HepG2 (cell line): ENCODE measurements around the gene SLC9A9. TPM values are rescaled to one million over a fixed set of nuclear protein-coding genes. Genes with fewer than 3 reads are reported as not detected.

Experiments used
- ATAC-seq: fragments of 200-7000 bp; cut with Tn5 transposase; 3 replicates; pipeline ENCODE4 v1.9.1; 2020; ENCODE audit warnings: mild to moderate bottlenecking, moderate library complexity
- BruUV-seq: library from RNA; stranded (reverse); fragments of 400-500 nt; replicated peaks from 2 replicates; lab custom pipeline; 2021; lab: Mats Ljungman, UMichigan
- CTCF ChIA-PET: fragments of 300-600 bp; formaldehyde crosslinking; extraction: SDS; loops from one replicate; lab custom pipeline; 2021; ENCODE audit warnings: low total read pairs, inconsistent platforms, low intra/inter-chr PET ratio; lab: Yijun Ruan, JAX
- POLR2A ChIA-PET: fragments of 350-600 bp; sonication (Branson Sonifier 250); formaldehyde crosslinking; loops from one replicate; lab custom pipeline; 2020; ENCODE audit warnings: antibody characterized with exemption, inconsistent platforms; lab: Yijun Ruan, JAX
- DNase-seq: peaks from one replicate; pipeline ENCODE4 v3.0.0-alpha.2; 2015; ENCODE audit warnings: low spot score
- FAIRE-seq: peaks from 3 replicates; lab custom pipeline; 2011; peaks lifted over from hg19 to GRCh38; lab: Jason Lieb, UNC
- H2AFZ ChIP-seq: one replicate; pipeline ENCODE4 v1.6.1; 2011; ENCODE audit warnings: low read length, inconsistent platforms
- H3K27ac ChIP-seq: fragments of 300-600 bp; 3 replicates; pipeline ENCODE4 v1.8.0; 2011; ENCODE audit warnings: mixed run types, mild to moderate bottlenecking, mixed read lengths, low read length, inconsistent platforms; ENCODE audit not compliant: insufficient read depth; ENCODE audit errors: extremely low read length
- H3K27me3 ChIP-seq, 2 experiments: fragments of 200-600 bp in 1 of 2; 2 replicates in 1 of 2; 3 replicates in 1 of 2; pipeline versions ENCODE4 v1.6.0 to v1.8.0; 2011; ENCODE audit warnings: low read length in 2 of 2, mild to moderate bottlenecking in 2 of 2, moderate library complexity in 2 of 2, inconsistent platforms in 1 of 2; ENCODE audit not compliant: insufficient read depth in 2 of 2, control insufficient read depth in 1 of 2
- H3K36me3 ChIP-seq, 2 experiments: fragments of 200-600 bp in 1 of 2; replicated peaks in 1 of 2; 2 replicates in 1 of 2; 3 replicates in 1 of 2; pipeline versions ENCODE4 v1.5.1 to v1.8.0; 2011; ENCODE audit warnings: low read length in 2 of 2, inconsistent platforms in 1 of 2; ENCODE audit not compliant: insufficient read depth in 2 of 2, control insufficient read depth in 1 of 2
- H3K4me1 ChIP-seq: 2 replicates; pipeline ENCODE4 v1.5.1; 2012; ENCODE audit warnings: low read length, inconsistent platforms; ENCODE audit not compliant: insufficient read depth
- H3K4me2 ChIP-seq: 2 replicates; pipeline ENCODE4 v1.6.0; 2011; ENCODE audit warnings: low read depth, low read length, inconsistent platforms
- H3K4me3 ChIP-seq, 3 experiments: fragments of 200-600 bp in 1 of 3; sonication (generic), shearing (Covaris generic) in 1 of 3; replicated peaks in 1 of 3; 2 replicates each; pipeline ENCODE4 v1.5.1; 2011 to 2016; ENCODE audit warnings: low read length in 3 of 3, inconsistent platforms in 2 of 3, low read depth in 2 of 3, mild to moderate bottlenecking in 2 of 3, control low read depth in 1 of 3, mixed read lengths in 1 of 3; ENCODE audit not compliant: insufficient read depth in 1 of 3
- H3K79me2 ChIP-seq: one replicate; pipeline ENCODE4 v1.6.1; 2011; ENCODE audit warnings: low read length, inconsistent platforms; ENCODE audit not compliant: insufficient read depth
- H3K9ac ChIP-seq: 2 replicates; pipeline ENCODE4 v1.6.0; 2011; ENCODE audit warnings: mild to moderate bottlenecking, low read depth, low read length, inconsistent platforms; ENCODE audit not compliant: insufficient read depth
- H3K9me3 ChIP-seq: 2 replicates; pipeline ENCODE4 v1.5.1; 2012; ENCODE audit warnings: mild to moderate bottlenecking, low read length
- H4K20me1 ChIP-seq: 2 replicates; pipeline ENCODE4 v1.6.0; 2011; ENCODE audit warnings: inconsistent platforms, mild to moderate bottlenecking, low read length, moderate library complexity; ENCODE audit not compliant: insufficient read depth
- ADNP ChIP-seq: sonication (generic); formaldehyde crosslinking; IDR thresholded peaks from 2 replicates; pipeline ENCODE4 v1.4.0; 2020; ENCODE audit warnings: missing genetic modification reagents
- ATF2 ChIP-seq: sonication (generic); formaldehyde crosslinking; IDR thresholded peaks from 2 replicates; pipeline ENCODE4 v1.4.0; 2020; ENCODE audit warnings: missing genetic modification reagents
- GLMP ChIP-seq: sonication (generic); formaldehyde crosslinking; IDR thresholded peaks from 2 replicates; pipeline ENCODE4 v1.9.0; 2021; ENCODE audit warnings: missing genetic modification reagents, mild to moderate bottlenecking, borderline replicate concordance
- MAFF ChIP-seq: IDR thresholded peaks from 2 replicates; pipeline ENCODE4 v1.6.1; 2011; ENCODE audit warnings: low read depth, low read length, improper control_type of control experiment
- NFKBIZ ChIP-seq: IDR thresholded peaks from 2 replicates; pipeline ENCODE4 v1.6.1; 2018; ENCODE audit warnings: missing genetic modification reagents, missing compliant biosample characterization
- NR2F6 ChIP-seq, 2 experiments: IDR thresholded peaks; 2 replicates each; pipeline ENCODE4 v1.6.1; 2016; ENCODE audit warnings: antibody characterized with exemption in 1 of 2, mild to moderate bottlenecking in 1 of 2
- PRMT3 ChIP-seq: sonication (generic); formaldehyde crosslinking; IDR thresholded peaks from 2 replicates; pipeline ENCODE4 v1.8.1; 2022; ENCODE audit warnings: low read depth, mild to moderate bottlenecking, moderate library complexity, missing genetic modification reagents, borderline replicate concordance
- REPIN1 ChIP-seq: sonication (generic); formaldehyde crosslinking; IDR thresholded peaks from 2 replicates; pipeline ENCODE4 v1.8.0; 2022; ENCODE audit warnings: missing genetic modification reagents, low read depth, mild to moderate bottlenecking, borderline replicate concordance
- SAFB2 ChIP-seq: sonication (generic); formaldehyde crosslinking; IDR thresholded peaks from 2 replicates; pipeline ENCODE4 v1.5.1; 2020; ENCODE audit warnings: missing genetic modification reagents, low read depth, mild to moderate bottlenecking, borderline replicate concordance
- SRF ChIP-seq: IDR thresholded peaks from 2 replicates; pipeline ENCODE4 v1.6.1; 2011; ENCODE audit warnings: mild to moderate bottlenecking, low read depth, low read length, moderate library complexity
- TCF7 ChIP-seq: sonication (generic); IDR thresholded peaks from 2 replicates; pipeline ENCODE4 v1.6.1; 2016; ENCODE audit warnings: antibody characterized with exemption, low read depth
- ZEB1 ChIP-seq: IDR thresholded peaks from 2 replicates; pipeline ENCODE4 v1.6.1; 2012; ENCODE audit warnings: mild to moderate bottlenecking, low read depth, inconsistent platforms; ENCODE audit not compliant: insufficient replicate concordance
- ZNF256 ChIP-seq: sonication (generic); formaldehyde crosslinking; conservative IDR thresholded peaks from 2 replicates; pipeline ENCODE4 v1.4.0; 2020; ENCODE audit warnings: missing genetic modification reagents
- ZNF350 ChIP-seq: sonication (generic); formaldehyde crosslinking; IDR thresholded peaks from 2 replicates; pipeline ENCODE4 v1.4.0; 2020; ENCODE audit warnings: mild to moderate bottlenecking, low read depth, missing genetic modification reagents, borderline replicate concordance
- WGBS: methylation state at CpG from one replicate; pipeline ENCODE4 v1.1.6; 2017; ENCODE audit warnings: low lambda C conversion rate; 5-methylcytosine and 5-hydroxymethylcytosine counted together
- in situ Hi-C: cut with HindIII; loops from 2 replicates; pipeline ENCODE4 v1.10.0; 2017; ENCODE audit warnings: low pct_unique_long_range_greater_than_20kb; ENCODE audit not compliant: extremely low pct_ligation_motif_present
- intact Hi-C: fragments of 100-400 bp; cut with micrococcal nuclease; formaldehyde crosslinking; loops from one replicate; pipeline ENCODE4 v1.10.0; 2022; ENCODE audit not compliant: unreplicated experiment
- polyA plus RNA-seq, 8 experiments: library from polyadenylated mRNA; depleted of rRNA in 3 of 8; stranded (reverse) in 7 of 8; unstranded in 1 of 8; fragments of >200 nt; fragmentation: Illumina TruSeq in 4 of 8; extraction: Trizol in 4 of 8; gene quantifications; 2 replicates each; pipeline versions ENCODE4 v1.2.1 to v1.2.3, GENCODE V29; 2011 to 2016; ENCODE audit warnings: low read depth in 4 of 8, missing spikeins in 1 of 8, mixed read lengths in 1 of 8; ENCODE audit not compliant: insufficient read depth in 1 of 8
- total RNA-seq, 5 experiments: library from RNA; depleted of rRNA; stranded (reverse); fragments of >200 nt; fragmentation: Illumina TruSeq; extraction: Trizol; gene quantifications; 2 replicates each; pipeline ENCODE4 v1.2.3, GENCODE V29; 2016; ENCODE audit warnings: low read depth in 1 of 5

Gene SLC9A9
- total and polyA plus RNA-seq, 2 of the 13 experiments (the other 11 are each of a cell fraction or from before 2014, with no cell fraction given), result not detected

- TF ChIP-seq ATF2 (CRISPR knock-in tag), result no peak
These were observed 186.6 kb downstream of the SLC9A9 start (continued) for GRCh38 chr3:143661677-143662076.

GRCh38 chr3:143658861-143659260 lies 189.4 kb downstream of the SLC9A9 start:
- Histone ChIP-seq H3K79me2 (no peaks in the 10 kb centered on the region), H3K36me3 (no peaks in the 10 kb centered on the region), H3K9ac (no peak overlapping the region), H3K27me3 (no peaks in the 10 kb centered on the region), H3K4me1 (no peaks in the 10 kb centered on the region), H4K20me1 (no peaks in the 10 kb centered on the region), H3K4me3 (no peak overlapping the region), H2AFZ (no peak overlapping the region), H3K9me3 (no peaks in the 10 kb centered on the region), H3K4me2 (no peak overlapping the region), H3K27ac (no peak overlapping the region)
- ChIA-PET CTCF (no interaction called here), POLR2A (no interaction called here)
- intact Hi-C loops (no loop called here), in situ Hi-C loops (no loop called here)
- ATAC-seq (no peak), FAIRE-seq (no peak), DNase-seq (no peak)
- BruUV-seq, result no TSS peak
- no peak for TF ChIP-seq NFKBIZ
- no peak for TF ChIP-seq ADNP
- TF ChIP-seq ZNF256 (CRISPR knock-in tag), result no peak
- TF ChIP-seq SAFB2 (CRISPR knock-in tag), result no peak
- TF ChIP-seq PRMT3, result no peak
- no peak for TF ChIP-seq MAFF
- TF ChIP-seq GLMP, result no peak
- no peak for TF ChIP-seq SRF
- no peak for TF ChIP-seq ZNF350 (CRISPR knock-in tag)
- no peak for TF ChIP-seq NR2F6 (IDR thresholded peaks at IDR 0.05)
- no peak for TF ChIP-seq NR2F6 (CRISPR knock-in tag; IDR thresholded peaks at IDR 0.05)
- TF ChIP-seq REPIN1, result no peak
- no peak for TF ChIP-seq TCF7
- TF ChIP-seq ZEB1, result no peak
- 4% methylated on average over 2 of the region's 2 CpGs for whole genome bisulfite sequencing
